HG03060 (cell line): ENCODE results near the gene DCUN1D4.
A peak's percentile ranks its signal among the peaks of the same experiment; 100 is the strongest.

Source experiments
- ATAC-seq: cut with Tn5 transposase; IDR thresholded peaks from one replicate; pipeline ENCODE4 v1.9.1; 2021; ENCODE audit warnings: low read depth, moderate number of reproducible peaks; ENCODE audit not compliant: unreplicated experiment

DCUN1D4 gene

DNA sequence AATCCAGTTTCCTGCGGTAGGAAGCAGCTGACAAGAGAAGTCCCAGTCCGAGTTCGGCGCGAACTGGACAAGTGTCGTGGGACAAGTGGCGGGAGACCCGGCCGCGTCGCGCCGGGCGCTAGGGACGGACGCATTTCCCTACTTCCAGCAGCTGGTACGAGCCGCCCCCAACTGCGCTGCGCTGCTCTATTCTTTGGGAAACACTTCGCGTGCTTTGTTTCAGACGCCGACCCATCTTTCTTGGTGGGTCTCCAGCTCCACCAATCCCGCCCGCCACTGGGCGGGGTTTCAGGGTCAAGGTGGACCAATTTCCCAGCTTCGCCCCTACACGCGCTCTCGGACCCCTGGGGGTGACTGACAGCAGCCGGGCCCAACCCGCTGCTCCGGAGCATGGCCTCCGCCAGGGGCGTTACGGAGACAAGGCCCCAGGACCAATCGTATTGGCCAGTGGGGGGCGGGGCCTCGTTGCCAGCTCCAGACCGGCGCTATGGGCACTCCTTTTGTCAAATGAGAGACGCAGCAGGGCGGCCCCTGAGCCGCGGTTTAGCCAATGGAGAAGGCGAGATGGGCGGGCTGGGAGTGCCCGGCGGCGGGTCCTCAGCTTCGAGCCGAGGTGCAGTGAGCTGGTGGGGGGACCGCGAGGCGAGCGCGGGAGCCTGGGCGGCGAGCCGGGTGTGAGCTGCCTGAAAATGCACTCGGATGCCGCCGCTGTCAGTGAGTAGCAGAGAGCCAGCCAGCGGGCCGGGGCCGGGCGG lies at the start of gene DCUN1D4:
TSS of gene DCUN1D4 (plus strand) at position 600 of the 755 bp plus-strand sequence. CDS start at position 690, 90 bp downstream.
- peak; percentile 93 for ATAC-seq

DNA sequence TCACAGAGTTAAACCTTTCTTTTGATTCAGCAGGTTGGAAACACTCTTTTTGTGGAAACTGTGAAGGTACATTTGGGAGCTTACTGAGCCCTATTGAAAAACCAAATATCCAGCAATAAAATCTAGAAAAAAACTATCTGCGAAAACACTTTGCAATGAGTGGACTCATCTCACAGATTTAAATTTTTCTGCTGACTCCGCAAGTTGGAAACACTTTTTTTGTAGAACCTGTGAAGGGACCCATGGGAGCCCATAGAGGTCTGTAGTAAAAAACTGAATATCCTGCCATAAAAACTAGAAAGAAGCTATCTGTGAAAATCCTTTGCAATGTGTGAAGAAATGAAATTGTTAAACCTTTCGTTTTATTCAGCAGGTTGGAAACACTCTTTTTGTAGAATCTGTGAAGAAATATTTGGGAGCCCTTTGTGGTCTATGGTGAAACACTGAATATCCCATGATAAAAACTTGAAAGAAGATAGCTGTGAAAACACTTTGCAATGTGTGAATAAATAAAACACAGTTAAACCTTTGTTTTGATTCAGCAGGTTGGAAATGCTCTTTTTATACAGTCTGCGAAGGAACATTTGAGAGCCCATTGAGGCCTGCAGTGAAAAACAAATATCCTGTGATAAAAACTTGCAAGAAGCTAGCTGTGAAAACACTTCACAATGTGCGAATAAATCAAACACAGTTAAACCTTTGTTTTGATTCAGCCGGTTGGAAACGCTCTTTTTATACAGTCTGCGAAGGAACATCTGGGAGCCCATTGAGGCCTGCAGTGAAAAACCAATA lies 22.3 kb upstream of the DCUN1D4 start:
- no peak for ATAC-seq

DNA sequence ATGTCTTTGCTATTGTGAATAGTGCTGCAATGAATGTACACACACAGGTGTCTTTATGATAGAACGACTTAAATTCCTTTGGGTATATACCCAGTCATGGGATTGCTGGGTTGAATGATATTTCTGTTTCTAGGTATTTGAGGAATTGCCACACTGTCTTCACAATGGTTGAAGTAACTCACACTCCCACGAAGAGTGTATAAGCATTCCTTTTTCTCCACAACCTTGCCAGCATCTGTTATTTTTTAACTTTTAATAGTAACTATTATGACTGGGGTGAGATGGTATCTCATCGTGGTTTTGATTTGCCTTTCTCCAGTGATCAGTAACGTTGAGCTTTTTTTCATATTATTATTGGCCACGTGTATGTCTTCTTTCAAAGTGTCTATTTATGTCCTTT lies 17.6 kb upstream of the DCUN1D4 start:
- ATAC-seq, result no peak

DNA sequence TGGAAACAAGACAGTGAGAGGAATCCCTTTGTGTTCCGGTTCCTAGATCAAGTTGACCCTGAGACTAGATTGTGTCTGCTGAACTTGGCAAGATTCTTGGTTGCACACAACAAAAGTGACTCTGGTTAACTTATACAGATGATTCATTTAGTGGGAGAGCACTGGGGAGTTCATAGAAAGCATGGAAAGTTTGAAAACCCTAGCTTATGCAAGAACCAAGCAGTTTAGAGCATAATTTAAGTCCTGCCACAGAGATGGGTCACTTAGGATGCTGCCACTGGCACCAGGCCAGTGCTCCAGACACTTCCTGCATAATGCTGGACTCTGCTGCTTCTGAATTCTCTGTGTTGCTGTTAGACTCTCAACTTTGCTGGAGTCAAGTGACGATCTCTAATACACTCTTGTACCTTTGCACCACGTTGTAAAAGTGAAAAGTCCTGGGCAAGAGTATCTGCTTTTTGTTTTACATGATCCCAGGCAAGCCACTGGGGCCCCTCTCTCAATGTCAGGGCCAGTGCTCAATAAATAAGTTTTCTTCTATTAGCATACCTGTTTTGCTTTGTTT lies 12.7 kb upstream of the DCUN1D4 start:
- no peak for ATAC-seq

DNA sequence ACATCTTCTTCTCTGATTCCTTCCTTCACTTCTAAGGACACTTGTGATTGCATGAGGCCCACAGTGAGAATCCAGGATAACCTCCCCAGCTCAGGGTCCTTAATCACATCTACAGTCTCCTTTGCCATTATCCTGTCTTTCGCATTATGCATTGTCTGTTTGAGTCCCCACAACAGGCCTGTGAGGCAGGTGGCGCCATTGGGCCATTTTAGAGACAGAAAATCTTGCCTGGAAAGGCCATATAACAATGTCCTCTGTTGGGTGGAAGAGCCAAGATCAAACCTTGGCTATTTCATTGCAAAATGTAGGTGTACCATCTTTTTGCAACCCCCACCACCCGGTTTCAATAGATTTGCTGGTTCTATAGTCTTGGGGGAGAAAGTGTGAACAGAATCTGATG lies 11.8 kb upstream of the DCUN1D4 start:
- ATAC-seq, result no peak

DNA sequence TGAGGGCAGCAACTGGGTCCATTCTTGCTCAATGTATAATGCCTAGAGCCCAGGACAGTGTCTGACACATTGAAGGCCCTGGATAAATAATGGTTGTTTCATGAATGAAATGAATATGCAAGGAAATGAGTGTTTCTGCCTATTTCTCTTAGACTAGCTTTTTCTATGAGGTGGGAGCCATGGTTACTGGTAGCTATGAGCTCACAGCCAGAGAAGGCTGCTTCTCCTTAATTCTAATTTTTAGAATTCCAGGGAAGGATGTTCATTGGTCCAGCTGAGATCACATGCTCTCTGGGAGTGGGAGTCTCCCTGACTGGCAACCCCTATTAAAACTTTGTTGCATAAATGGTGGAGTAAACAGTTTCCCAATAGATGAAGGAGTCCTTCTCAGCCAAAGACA lies 9.7 kb upstream of the DCUN1D4 start:
- ATAC-seq, result no peak

DNA sequence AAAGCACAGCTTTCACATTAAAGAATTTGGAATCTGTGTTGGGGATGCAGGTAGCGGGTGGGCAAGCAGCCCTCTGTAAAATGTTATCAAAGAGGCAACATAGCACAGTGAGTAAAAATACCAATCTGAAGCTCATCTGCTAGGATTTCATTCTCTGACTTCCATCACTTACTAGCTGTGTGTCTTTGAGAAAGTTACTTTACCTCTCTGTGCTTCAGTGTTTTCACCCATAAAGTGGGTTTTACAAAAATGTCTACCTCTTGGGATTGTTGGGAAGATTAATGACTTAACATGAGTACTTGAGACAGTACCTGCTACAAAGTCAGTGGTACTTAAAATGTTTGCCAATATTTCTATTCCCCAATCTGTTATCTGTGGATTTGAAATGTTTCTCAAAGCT lies 7.9 kb upstream of the DCUN1D4 start:
- ATAC-seq, result no peak

DNA sequence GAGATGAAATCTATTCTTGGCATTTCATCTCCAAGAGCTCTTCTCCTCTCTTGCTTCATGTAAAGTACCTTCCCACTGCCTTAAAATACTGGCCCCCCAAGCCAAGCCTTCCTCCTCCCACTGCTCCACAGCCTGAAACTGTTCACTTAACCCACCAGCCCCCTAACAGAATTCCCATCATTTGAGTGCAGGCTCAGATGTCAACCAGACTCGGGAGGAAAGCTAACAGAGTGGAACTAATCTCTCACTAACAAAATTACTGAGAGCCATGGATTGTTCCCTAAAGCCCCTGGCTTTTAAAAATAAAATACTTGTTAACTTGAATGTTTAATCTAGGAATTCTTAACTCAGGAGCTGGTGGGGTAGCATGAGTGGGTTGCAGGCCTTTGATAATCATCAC lies 7.1 kb upstream of the DCUN1D4 start:
- ATAC-seq, result no peak

DNA sequence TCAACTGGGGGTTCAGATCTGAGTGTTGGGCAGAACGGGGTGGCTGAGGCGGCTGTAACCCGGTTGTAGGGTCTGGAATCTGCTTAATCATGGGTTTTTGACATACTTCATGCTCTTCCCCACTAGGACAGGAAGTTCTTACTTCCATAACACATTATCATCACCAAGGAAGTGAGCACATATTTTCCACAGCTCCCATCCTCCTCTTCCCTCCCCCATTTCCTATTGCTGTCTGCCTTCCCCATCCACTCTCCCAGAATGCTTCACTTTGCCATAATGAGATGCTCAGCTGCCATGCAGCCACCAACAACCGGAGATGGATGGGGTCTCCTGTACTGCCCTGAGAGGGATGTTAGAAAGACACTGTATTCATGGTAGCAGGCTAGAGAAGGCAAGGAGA lies 6.4 kb upstream of the DCUN1D4 start:
- ATAC-seq, result no peak

DNA sequence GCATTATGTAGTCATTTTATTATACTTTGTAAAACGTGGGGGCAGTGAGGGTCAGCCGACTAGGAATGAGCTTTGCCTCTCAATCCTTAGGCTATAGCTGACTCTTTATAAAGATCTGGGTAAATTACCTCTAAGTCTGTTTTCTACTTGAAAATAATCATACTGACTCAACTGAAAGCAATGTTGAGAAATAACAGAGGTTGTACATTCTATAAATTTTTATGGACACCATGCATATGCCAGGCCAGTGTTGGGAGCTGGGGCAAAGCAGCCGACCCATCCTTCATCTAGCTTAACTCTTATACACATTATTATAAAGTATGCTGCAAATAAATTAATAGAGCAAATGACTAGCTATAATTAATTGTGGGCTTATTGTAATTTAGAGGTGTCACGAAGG lies 2.2 kb upstream of the DCUN1D4 start:
- ATAC-seq, result no peak

DNA sequence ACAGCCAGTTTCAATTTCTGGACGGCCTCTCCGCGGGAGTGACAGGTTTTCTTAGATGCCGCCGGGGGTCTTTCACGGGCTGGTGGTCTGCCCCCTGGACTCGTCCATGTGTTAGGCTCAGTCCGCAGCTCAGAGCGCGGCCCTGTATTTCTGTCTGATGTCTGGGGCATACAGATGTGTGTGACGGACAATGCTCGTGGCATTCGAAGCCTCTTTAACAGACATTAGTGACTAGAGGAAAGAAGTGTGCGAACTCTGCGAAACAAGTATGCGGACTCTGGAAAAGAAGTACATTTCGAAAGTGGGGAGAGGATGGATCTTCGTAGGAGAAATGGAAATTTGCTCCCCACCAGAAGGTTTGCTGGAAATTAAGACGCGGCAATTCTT lies 793 bp upstream of the DCUN1D4 start:
- no peak for ATAC-seq

DNA sequence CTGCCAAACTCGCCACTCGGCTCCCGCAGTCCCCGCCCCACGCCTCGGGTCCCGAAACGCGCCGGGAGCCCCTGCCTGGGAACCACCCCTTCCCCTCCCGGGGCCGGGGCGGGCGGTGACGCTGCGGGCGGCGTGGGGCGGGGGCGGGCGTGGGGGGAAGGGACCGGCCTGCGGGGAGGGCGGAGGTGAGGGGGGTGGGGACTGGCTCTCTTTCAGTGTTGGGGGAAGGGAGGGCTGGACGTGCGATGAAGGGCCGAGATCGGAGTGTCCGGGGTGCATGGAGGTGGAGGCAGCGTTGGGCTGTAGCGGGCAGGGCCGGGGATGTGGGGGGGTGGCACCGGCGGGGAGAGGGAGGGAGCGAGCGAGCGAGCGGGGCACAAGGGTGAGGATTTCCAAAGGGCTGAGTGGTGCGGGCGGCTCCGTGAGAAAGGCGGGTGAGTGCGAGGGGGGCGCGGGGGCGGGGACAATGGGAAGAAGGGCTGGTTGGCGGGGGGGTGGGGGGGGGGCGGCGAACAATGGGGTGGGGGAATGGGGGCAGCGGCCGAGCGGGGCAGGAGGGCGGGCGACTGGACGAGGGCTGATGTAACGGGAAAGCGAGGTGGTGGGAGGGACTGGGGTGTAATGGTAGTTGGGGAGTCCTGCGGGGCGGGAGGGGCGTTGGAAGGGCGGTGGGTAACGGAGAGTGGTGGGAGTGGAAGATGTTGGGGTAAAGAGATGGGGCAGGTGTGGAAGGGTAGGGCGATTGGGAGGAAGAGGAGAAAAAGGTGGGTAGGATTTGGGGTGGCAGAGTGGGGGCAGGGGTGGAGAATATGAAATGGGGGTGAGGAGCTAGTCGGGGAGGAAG lies 578 bp downstream of the DCUN1D4 start:
- no peak for ATAC-seq

DNA sequence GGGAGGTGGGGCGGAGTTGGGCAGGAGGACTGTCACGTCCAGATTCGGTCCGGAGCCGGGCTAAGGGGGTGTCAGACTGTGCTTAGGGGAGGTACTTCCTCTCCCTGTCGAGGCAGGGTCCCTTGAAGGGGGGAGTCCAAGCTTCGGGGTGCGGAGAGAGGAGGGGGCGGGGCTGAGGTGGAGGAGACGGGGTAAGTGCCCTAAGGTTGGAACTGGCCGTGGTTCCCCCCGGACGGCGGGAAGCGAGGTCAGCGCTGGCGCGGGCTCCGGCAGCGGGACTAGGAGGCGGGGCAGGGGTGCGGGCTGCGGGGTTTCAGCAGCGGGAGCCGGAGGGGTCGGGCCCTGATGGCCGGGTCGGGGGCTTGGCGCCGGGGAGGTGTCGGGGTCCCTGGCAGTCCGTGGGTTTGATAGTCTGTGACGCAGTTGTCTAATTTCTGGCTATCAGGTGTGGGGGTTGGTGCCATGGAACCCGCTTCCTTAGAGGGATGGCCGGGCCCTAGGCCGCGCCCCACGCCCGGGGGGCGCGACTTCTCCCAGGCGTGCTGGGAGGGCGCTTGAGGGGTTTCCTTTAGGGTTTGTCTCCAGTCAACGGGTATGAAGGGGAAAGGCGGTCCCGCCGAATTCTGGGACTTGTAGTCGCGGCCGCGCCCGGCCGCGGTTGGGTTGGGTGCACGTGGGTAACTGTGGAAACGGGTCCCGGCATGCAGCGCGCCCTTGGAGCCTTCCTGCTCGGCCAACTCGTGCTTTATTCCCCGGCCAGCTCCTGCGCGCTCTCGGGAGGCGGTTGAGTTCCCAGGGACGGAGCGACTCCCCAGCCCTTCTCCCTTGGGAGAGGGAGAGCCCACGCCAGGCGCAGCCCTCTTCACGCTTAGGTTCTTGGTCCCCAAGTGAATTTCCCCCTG lies 1.5 kb downstream of the DCUN1D4 start:
- ATAC-seq, result peak; percentile 25

DNA sequence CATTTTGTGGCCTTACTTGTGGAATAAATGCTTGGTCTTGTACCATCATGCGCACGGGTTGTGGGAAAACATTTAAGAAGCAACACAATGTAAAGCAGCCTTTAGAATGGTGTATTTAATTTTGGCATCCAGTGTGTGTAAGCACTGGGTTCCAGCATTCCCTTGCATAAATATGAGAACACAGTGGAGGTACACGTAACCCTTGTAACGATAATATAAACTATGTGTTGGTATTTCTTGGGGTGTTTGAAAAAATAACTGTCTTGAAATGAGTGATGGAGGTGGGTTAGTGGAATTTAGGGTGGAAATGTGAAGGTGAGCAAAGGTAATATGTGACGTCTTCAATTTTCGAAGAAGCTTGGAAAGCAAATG lies 2.1 kb downstream of the DCUN1D4 start:
- ATAC-seq, result no peak

DNA sequence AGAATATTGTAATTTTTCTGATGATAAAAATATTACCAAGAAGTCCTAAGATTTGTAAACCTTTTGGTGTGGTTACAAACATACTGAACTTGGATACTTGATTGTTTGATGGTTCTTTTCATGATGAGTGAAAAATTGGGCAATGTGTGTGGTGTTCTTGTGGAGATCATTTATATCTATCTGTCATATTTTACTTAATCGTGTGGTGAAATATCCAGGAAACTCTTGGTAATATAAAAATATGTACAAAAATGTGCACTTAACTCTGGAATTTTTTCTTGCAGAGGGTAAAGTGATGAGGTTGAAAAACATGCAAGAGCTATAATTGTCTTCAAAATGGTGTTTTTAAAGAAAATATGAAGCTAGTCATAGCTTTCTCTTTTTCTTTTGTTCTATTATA lies 2.8 kb downstream of the DCUN1D4 start:
- ATAC-seq, result no peak

DNA sequence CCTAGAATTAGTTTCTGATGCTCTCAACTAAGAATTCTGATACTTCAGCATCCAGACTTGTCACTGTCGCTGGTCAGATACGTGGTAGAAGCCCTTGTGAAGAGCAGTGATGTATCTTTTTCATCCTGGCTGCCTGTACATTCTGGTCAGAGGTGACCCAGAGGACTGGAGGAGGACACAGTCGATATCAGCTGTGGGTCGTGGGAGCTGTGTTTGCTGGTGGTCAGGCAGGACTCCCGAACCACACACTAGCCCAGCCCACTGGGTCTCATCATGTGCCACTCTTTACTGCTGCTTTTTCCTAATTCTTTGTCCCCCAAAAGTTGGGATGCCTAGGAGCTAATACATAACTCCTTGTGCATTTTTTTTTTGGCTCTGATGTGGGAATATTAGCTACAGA lies 6.5 kb downstream of the DCUN1D4 start:
- no peak for ATAC-seq

DNA sequence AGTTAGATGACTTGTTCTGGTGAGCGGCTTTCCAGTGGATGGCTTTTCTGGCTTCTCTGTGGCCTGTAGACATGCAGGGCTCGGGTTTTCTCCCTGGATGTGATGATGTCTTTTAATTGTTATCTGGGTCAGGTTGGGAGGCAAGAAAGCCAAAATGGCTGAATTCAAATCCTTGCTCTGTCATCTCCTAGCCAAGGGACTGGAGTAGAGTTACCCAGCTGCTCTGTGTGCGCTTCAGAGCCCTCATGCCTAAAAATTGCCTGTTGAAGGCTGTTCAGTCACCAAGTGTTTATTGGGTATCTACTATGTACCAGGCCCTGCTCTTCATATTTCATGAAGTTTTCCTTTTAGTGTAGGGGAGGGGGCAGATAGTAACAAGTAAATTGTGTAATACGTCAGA lies 7.3 kb downstream of the DCUN1D4 start:
- no peak for ATAC-seq

DNA sequence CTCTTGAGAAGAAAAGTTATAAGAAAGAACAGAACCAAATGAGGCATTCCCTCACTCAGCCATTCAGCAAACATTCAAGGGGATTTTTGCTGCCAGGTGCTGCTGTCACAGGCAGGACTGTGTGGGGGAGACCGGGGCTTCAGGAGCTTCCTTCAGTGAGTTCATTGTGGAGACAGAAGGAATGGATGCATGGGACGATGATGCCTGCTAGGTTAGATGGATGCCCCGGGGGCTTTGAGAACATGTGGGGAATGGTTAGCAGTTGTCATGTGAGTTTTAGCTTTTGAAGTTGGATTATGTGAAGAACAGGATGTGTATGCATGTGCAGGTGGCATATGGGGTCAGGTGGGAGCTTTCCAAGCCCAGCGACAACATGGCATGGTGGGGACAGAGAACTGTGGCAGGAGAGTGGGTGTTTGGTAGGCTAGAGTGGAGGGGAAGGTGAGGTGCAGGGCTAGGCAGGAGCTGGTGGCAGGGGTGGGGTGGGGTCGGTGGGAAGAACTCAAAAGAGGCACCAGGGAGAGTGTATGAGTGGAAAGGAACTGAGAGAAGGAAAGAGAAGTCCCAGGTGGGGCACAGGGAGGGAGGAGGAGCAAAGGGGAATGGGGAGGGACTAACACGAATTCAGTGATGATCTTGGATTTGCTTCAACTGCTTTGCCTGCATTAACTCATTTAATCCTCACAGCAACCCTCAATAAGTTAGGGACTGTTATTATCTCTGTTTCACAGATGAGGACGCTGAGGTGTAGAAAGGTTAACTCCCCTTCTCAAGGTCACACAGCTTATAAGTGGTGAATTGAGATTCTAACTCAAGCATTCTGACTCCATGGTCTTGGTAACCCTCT lies 8.4 kb downstream of the DCUN1D4 start:
- ATAC-seq, result no peak

DNA sequence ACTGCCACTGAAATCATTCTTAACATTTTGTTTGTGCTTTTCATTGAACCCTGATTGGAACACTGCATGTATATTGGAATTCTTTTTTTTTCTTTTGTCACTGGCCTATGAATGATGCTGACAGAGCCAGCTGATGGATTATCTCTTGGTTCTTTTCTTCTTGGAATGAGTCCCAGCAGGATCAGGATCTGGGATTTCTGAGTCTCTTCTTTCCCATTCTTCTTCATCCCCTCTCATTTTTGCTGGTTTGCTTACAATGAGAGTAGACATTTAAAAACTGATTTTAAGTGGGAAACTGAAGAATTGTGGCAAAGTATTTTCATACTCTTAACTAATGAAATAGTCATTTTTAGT lies 9.0 kb downstream of the DCUN1D4 start:
- no peak for ATAC-seq
